WTC11 (cell line): ENCODE results near the gene TLCD1. TPM values are rescaled to one million over a fixed set of nuclear protein-coding genes. Genes with fewer than 3 reads are reported as not detected.

Experiments used
- ATAC-seq: fragments of 200-7000 bp; cut with Tn5 transposase; 2 replicates; pipeline ENCODE4 v1.10.0; 2021; ENCODE audit warnings: mild to moderate bottlenecking, moderate library complexity
- CTCF ChIA-PET: fragments of 300-600 bp; sonication (Branson Sonifier 250); formaldehyde crosslinking; loops from one replicate; lab custom pipeline; 2021; ENCODE audit warnings: antibody characterized with exemption; lab: Charles Lee
- POLR2A ChIA-PET: fragments of 350-600 bp; sonication (Branson Sonifier 250); formaldehyde crosslinking; loops from one replicate; lab custom pipeline; 2021; ENCODE audit warnings: antibody characterized with exemption; lab: Charles Lee
- DNase-seq: peaks from one replicate; pipeline ENCODE4 v3.0.0; 2021; ENCODE audit warnings: low spot score
- H3K27ac Mint-ChIP-seq: 2 replicates; pipeline ENCODE4 v1.8.0; 2021; ENCODE audit warnings: mixed read lengths
- H3K27me3 Mint-ChIP-seq: 2 replicates; pipeline ENCODE4 v1.8.0; 2021; ENCODE audit warnings: low read depth, mild to moderate bottlenecking, moderate library complexity, mixed read lengths
- H3K36me3 Mint-ChIP-seq: 2 replicates; pipeline ENCODE4 v1.8.0; 2021; ENCODE audit warnings: mixed read lengths
- H3K4me1 Mint-ChIP-seq: 2 replicates; pipeline ENCODE4 v1.8.0; 2022; ENCODE audit warnings: mixed read lengths
- H3K4me3 Mint-ChIP-seq: 2 replicates; pipeline ENCODE4 v1.8.0; 2021; ENCODE audit warnings: mild to moderate bottlenecking, moderate library complexity, mixed read lengths
- H3K9me3 Mint-ChIP-seq: 2 replicates; pipeline ENCODE4 v1.8.0; 2021; ENCODE audit warnings: mixed read lengths
- ATF1 ChIP-seq: sonication (generic); formaldehyde crosslinking; IDR thresholded peaks from 2 replicates; pipeline ENCODE4 v1.8.1; 2023; ENCODE audit warnings: mild to moderate bottlenecking, moderate library complexity, missing genetic modification reagents
- CREB1 ChIP-seq: sonication (generic); formaldehyde crosslinking; IDR thresholded peaks from 2 replicates; pipeline ENCODE4 v1.8.0; 2023; ENCODE audit warnings: mild to moderate bottlenecking, missing genetic modification reagents
- ELF4 ChIP-seq: sonication (generic); formaldehyde crosslinking; IDR thresholded peaks from 2 replicates; pipeline ENCODE4 v1.8.1; 2022; ENCODE audit warnings: low read depth, mild to moderate bottlenecking, moderate library complexity, missing genetic modification reagents
- ETV6 ChIP-seq: sonication (generic); formaldehyde crosslinking; IDR thresholded peaks from 2 replicates; pipeline ENCODE4 v1.8.1; 2022; ENCODE audit warnings: mild to moderate bottlenecking, missing genetic modification reagents
- FOXK1 ChIP-seq: sonication (generic); formaldehyde crosslinking; IDR thresholded peaks from 2 replicates; pipeline ENCODE4 v1.8.0; 2022; ENCODE audit warnings: mild to moderate bottlenecking, moderate library complexity, missing genetic modification reagents
- GTF2I ChIP-seq: fragments of 250-450 bp; sonication (Bioruptor Pico); conservative IDR thresholded peaks from 2 replicates; pipeline ENCODE4 v1.4.0; 2021; ENCODE audit warnings: mild to moderate bottlenecking
- RELA ChIP-seq: sonication (generic); formaldehyde crosslinking; IDR thresholded peaks from 2 replicates; pipeline ENCODE4 v1.8.1; 2022; ENCODE audit warnings: missing genetic modification reagents, mild to moderate bottlenecking, borderline replicate concordance
- RORB ChIP-seq: fragments of 250-450 bp; sonication (Bioruptor Pico); IDR thresholded peaks from 2 replicates; pipeline ENCODE4 v1.9.0; 2021; ENCODE audit warnings: mild to moderate bottlenecking
- TP53 ChIP-seq: sonication (generic); formaldehyde crosslinking; IDR thresholded peaks from 2 replicates; pipeline ENCODE4 v1.8.1; 2023; ENCODE audit warnings: mild to moderate bottlenecking, missing genetic modification reagents
- ZNF219 ChIP-seq: sonication (generic); formaldehyde crosslinking; IDR thresholded peaks from 2 replicates; pipeline ENCODE4 v1.8.0; 2023; ENCODE audit warnings: missing genetic modification reagents, mild to moderate bottlenecking, borderline replicate concordance
- ZNF232 ChIP-seq: sonication (generic); formaldehyde crosslinking; IDR thresholded peaks from 2 replicates; pipeline ENCODE4 v1.8.0; 2022; ENCODE audit warnings: mild to moderate bottlenecking, missing genetic modification reagents
- ZNF263 ChIP-seq: sonication (generic); formaldehyde crosslinking; IDR thresholded peaks from 2 replicates; pipeline ENCODE4 v1.8.1; 2022; ENCODE audit warnings: low read depth, mild to moderate bottlenecking, moderate library complexity, missing genetic modification reagents
- ZNF423 ChIP-seq: fragments of 250-450 bp; sonication (Bioruptor Pico); IDR thresholded peaks from 2 replicates; pipeline ENCODE4 v2.1.2; 2022; ENCODE audit warnings: mild to moderate bottlenecking, moderate library complexity
- total RNA-seq: library from RNA; stranded (reverse); gene quantifications from 3 replicates; pipeline ENCODE4 v1.2.3, GENCODE V29; 2021
- TF ChIP-seq, protein P1 (sequence below): sonication (generic); formaldehyde crosslinking; conservative IDR thresholded peaks from 2 replicates; pipeline ENCODE4 v1.8.1; 2023; ENCODE audit warnings: mild to moderate bottlenecking, low read depth, missing genetic modification reagents, moderate library complexity
- TF ChIP-seq, protein P2 (sequence below): sonication (generic); formaldehyde crosslinking; IDR thresholded peaks from 2 replicates; pipeline ENCODE4 v1.8.0; 2022; ENCODE audit warnings: missing genetic modification reagents
- TF ChIP-seq, protein P3 (sequence below): sonication (generic); formaldehyde crosslinking; IDR thresholded peaks from 2 replicates; pipeline ENCODE4 v1.8.1; 2023; ENCODE audit warnings: mild to moderate bottlenecking, missing genetic modification reagents, moderate library complexity
- TF ChIP-seq, protein P4 (sequence below): sonication (generic); formaldehyde crosslinking; IDR thresholded peaks from 2 replicates; pipeline ENCODE4 v1.8.0; 2022; ENCODE audit warnings: mild to moderate bottlenecking, missing genetic modification reagents

The TLCD1 gene
- total RNA-seq, 1 experiment from 2014 or later = 36.0 TPM

DNA sequence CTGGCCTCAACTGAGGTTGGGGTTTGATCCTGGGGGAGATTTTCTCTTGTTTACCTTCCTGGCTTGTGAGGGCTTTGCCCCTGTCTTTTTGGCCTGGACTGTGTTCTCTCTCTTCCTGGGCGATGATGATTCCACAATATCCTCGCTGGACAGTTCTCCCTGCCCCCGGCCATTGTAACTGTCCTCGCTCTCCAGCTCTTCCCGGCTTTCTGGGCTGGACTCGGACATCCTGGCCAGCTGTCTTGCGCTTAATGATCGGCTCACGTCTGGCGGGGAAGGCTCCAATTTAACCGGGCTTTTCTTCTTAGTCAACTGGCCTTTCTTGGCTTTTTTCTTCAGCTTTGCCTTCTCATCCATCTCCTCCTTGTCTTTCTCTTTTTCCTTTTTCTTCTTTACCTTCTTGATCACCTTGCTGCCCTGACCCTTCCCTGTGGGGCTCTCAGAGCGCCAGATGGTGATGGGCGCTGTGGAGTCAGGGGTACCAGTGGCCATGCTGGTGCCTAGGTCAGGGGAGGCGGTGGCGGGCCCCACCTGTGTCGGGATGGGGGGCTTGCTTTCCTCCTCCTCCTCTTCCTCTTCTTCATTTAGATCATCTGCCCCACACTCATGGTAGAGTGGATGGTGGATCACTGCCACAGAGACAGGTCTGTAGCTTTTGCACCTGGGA lies 22.3 kb downstream of the TLCD1 start:
- H3K27ac Mint-ChIP-seq = peak overlapping the region; percentile 15
- peaks cover 29% of the 10 kb centered on the region for H3K4me1 Mint-ChIP-seq
- DNase-seq (no peak), ATAC-seq (no peak)
- H3K4me3 Mint-ChIP-seq = no peak overlapping the region
- H3K27me3 Mint-ChIP-seq = no peaks in the 10 kb centered on the region
- ChIA-PET CTCF (interaction anchor here (0.8 to 1.9 kb wide), 4 partner anchors 16 to 57 kb away, joined by 3 to 7 read pairs (median 4); partner anchors contain the start of genes RPL23A and TLCD1), POLR2A (interaction anchor here (1.1 kb wide), 1 partner anchor 41 kb away, joined by 5 read pairs; no protein-coding TSS in a partner anchor)
- H3K9me3 Mint-ChIP-seq = no peaks in the 10 kb centered on the region
- peaks cover 44% of the 10 kb centered on the region for H3K36me3 Mint-ChIP-seq
- TF ChIP-seq GTF2I (CRISPR knock-in tag) = no peak
- no peak for TF ChIP-seq TP53 (CRISPR knock-in tag)
- TF ChIP-seq, protein P1, sequence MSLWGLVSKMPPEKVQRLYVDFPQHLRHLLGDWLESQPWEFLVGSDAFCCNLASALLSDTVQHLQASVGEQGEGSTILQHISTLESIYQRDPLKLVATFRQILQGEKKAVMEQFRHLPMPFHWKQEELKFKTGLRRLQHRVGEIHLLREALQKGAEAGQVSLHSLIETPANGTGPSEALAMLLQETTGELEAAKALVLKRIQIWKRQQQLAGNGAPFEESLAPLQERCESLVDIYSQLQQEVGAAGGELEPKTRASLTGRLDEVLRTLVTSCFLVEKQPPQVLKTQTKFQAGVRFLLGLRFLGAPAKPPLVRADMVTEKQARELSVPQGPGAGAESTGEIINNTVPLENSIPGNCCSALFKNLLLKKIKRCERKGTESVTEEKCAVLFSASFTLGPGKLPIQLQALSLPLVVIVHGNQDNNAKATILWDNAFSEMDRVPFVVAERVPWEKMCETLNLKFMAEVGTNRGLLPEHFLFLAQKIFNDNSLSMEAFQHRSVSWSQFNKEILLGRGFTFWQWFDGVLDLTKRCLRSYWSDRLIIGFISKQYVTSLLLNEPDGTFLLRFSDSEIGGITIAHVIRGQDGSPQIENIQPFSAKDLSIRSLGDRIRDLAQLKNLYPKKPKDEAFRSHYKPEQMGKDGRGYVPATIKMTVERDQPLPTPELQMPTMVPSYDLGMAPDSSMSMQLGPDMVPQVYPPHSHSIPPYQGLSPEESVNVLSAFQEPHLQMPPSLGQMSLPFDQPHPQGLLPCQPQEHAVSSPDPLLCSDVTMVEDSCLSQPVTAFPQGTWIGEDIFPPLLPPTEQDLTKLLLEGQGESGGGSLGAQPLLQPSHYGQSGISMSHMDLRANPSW (CRISPR knock-in tag) = no peak
- no peak for TF ChIP-seq ATF1 (CRISPR knock-in tag)
- no peak for TF ChIP-seq ZNF219 (CRISPR knock-in tag)
- TF ChIP-seq, protein P2, sequence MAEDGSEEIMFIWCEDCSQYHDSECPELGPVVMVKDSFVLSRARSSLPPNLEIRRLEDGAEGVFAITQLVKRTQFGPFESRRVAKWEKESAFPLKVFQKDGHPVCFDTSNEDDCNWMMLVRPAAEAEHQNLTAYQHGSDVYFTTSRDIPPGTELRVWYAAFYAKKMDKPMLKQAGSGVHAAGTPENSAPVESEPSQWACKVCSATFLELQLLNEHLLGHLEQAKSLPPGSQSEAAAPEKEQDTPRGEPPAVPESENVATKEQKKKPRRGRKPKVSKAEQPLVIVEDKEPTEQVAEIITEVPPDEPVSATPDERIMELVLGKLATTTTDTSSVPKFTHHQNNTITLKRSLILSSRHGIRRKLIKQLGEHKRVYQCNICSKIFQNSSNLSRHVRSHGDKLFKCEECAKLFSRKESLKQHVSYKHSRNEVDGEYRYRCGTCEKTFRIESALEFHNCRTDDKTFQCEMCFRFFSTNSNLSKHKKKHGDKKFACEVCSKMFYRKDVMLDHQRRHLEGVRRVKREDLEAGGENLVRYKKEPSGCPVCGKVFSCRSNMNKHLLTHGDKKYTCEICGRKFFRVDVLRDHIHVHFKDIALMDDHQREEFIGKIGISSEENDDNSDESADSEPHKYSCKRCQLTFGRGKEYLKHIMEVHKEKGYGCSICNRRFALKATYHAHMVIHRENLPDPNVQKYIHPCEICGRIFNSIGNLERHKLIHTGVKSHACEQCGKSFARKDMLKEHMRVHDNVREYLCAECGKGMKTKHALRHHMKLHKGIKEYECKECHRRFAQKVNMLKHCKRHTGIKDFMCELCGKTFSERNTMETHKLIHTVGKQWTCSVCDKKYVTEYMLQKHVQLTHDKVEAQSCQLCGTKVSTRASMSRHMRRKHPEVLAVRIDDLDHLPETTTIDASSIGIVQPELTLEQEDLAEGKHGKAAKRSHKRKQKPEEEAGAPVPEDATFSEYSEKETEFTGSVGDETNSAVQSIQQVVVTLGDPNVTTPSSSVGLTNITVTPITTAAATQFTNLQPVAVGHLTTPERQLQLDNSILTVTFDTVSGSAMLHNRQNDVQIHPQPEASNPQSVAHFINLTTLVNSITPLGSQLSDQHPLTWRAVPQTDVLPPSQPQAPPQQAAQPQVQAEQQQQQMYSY (CRISPR knock-in tag) = no peak
- no peak for TF ChIP-seq ZNF232 (CRISPR knock-in tag)
- TF ChIP-seq RELA (CRISPR knock-in tag) = no peak
- TF ChIP-seq ELF4 = no peak
- no peak for TF ChIP-seq FOXK1 (CRISPR knock-in tag)
- TF ChIP-seq ETV6 (CRISPR knock-in tag) = no peak
- TF ChIP-seq RORB (CRISPR knock-in tag) = no peak
- TF ChIP-seq, protein P3, sequence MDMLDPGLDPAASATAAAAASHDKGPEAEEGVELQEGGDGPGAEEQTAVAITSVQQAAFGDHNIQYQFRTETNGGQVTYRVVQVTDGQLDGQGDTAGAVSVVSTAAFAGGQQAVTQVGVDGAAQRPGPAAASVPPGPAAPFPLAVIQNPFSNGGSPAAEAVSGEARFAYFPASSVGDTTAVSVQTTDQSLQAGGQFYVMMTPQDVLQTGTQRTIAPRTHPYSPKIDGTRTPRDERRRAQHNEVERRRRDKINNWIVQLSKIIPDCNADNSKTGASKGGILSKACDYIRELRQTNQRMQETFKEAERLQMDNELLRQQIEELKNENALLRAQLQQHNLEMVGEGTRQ (CRISPR knock-in tag) = no peak

DNA sequence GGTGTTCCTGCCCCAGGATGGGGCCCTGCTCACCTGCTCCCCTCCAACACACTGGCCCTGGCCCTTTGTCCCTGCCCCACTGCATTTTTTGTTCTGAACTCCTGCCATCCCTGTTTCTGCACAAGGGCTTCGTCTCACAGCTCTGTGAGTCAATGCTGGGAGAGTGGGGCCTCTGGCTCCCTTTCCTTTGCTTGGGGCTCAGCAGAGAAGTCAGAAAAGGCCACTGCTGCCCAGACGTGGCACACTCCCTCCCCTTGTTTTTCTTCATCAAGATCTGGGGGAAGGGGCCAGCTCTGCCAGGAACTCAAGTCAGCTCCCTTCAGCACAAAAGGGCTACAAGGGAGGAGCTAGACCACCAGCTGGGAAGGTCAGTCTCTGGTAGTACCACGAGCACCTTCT lies 23.3 kb downstream of the TLCD1 start:
- ATAC-seq (no peak), DNase-seq (no peak)
- ChIA-PET POLR2A (interaction anchor here (1.0 kb wide), 1 partner anchor 24 kb away, joined by 3 read pairs; no protein-coding TSS in a partner anchor), CTCF (interaction anchor here (0.8 to 1.9 kb wide), 5 partner anchors 9 to 59 kb away, joined by 3 to 8 read pairs (median 4); partner anchors contain the start of genes PROCA1, RPL23A and TLCD1)
- Mint-ChIP-seq H3K27ac (peak overlapping the region; percentile 89), H3K4me3 (no peak overlapping the region), H3K4me1 (peaks cover 29% of the 10 kb centered on the region), H3K27me3 (no peaks in the 10 kb centered on the region), H3K9me3 (no peaks in the 10 kb centered on the region), H3K36me3 (peaks cover 51% of the 10 kb centered on the region)
- TF ChIP-seq, protein P3 (CRISPR knock-in tag) = no peak
- TF ChIP-seq ZNF232 (CRISPR knock-in tag) (no peak), ZNF423 (CRISPR knock-in tag) (no peak), CREB1 (no peak), ZNF263 (no peak)
- TF ChIP-seq, protein P4, sequence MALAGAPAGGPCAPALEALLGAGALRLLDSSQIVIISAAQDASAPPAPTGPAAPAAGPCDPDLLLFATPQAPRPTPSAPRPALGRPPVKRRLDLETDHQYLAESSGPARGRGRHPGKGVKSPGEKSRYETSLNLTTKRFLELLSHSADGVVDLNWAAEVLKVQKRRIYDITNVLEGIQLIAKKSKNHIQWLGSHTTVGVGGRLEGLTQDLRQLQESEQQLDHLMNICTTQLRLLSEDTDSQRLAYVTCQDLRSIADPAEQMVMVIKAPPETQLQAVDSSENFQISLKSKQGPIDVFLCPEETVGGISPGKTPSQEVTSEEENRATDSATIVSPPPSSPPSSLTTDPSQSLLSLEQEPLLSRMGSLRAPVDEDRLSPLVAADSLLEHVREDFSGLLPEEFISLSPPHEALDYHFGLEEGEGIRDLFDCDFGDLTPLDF = no peak
